GM21390 (cell line): ENCODE measurements around the gene EYS.
"Not testable (repeated sequence)": the region's sequence is repeated elsewhere in the genome, so short reads cannot be mapped to it uniquely, and the experiment has no call there.

Experiments
- ATAC-seq: cut with Tn5 transposase; IDR thresholded peaks from one replicate; pipeline ENCODE4 v1.9.1; 2021; ENCODE audit not compliant: unreplicated experiment

The EYS gene

GRCh38 chr6:63940056-63940455 is 1767.0 kb downstream of the EYS start:
- ATAC-seq: no peak

GRCh38 chr6:63936399-63936798 is 1770.6 kb downstream of the EYS start:
- no peak for ATAC-seq

GRCh38 chr6:63935732-63936131 is 1771.3 kb downstream of the EYS start:
- ATAC-seq: no peak

- not testable (repeated sequence) for ATAC-seq
These were observed 1773.1 kb downstream of the EYS start for GRCh38 chr6:63933948-63934347.

GRCh38 chr6:63930848-63931247 is 1776.2 kb downstream of the EYS start:
- no peak for ATAC-seq

GRCh38 chr6:63929111-63929510 is 1777.9 kb downstream of the EYS start:
- ATAC-seq: no peak

GRCh38 chr6:63928613-63929012 is 1778.4 kb downstream of the EYS start:
- no peak for ATAC-seq

GRCh38 chr6:63926950-63927927 is 1779.8 kb downstream of the EYS start:
- ATAC-seq: no peak

- ATAC-seq: no peak
These were observed 1780.7 kb downstream of the EYS start for GRCh38 chr6:63926258-63926780.

GRCh38 chr6:63923139-63923739 is 1783.8 kb downstream of the EYS start:
- ATAC-seq: peak; percentile 86

GRCh38 chr6:63919556-63920110 is 1787.4 kb downstream of the EYS start:
- ATAC-seq: no peak

- no peak for ATAC-seq
These were observed 1794.1 kb downstream of the EYS start for GRCh38 chr6:63912887-63913286.

- no peak for ATAC-seq
These were observed 1796.0 kb downstream of the EYS start for GRCh38 chr6:63910863-63911551.

- ATAC-seq: peak; percentile 63
These were observed 1802.3 kb downstream of the EYS start for GRCh38 chr6:63904650-63905248.

GRCh38 chr6:63899550-63899949 is 1807.5 kb downstream of the EYS start:
- ATAC-seq: no peak

- ATAC-seq: no peak
These were observed 1809.1 kb downstream of the EYS start for GRCh38 chr6:63897952-63898351.

- no peak for ATAC-seq
These were observed 1809.6 kb downstream of the EYS start for GRCh38 chr6:63897459-63897858.

GRCh38 chr6:63888416-63888815 is 1818.6 kb downstream of the EYS start:
- ATAC-seq: no peak

GRCh38 chr6:63887804-63888203 is 1819.2 kb downstream of the EYS start:
- not testable (repeated sequence) for ATAC-seq

GRCh38 chr6:63887002-63887751 is 1819.8 kb downstream of the EYS start:
- no peak for ATAC-seq
